DOHH2 (cell line): ENCODE results near the gene MAP4K5.

Experiments used
- EZH2phosphoT487 ChIP-seq: fragments of 200-600 bp; sonication (generic); IDR thresholded peaks from 2 replicates; pipeline ENCODE4 v1.6.1; 2017; ENCODE audit warnings: borderline replicate concordance, mild to moderate bottlenecking, antibody characterized with exemption, low read length, moderate library complexity, mixed read lengths
- TF ChIP-seq, protein P1 (sequence below): fragments of 200-600 bp; sonication (generic); IDR thresholded peaks from one replicate; pipeline ENCODE4 v1.5.1; 2014; ENCODE audit warnings: antibody characterized with exemption, mild to moderate bottlenecking, low read depth, low read length; ENCODE audit not compliant: poor library complexity, severe bottlenecking

DNA sequence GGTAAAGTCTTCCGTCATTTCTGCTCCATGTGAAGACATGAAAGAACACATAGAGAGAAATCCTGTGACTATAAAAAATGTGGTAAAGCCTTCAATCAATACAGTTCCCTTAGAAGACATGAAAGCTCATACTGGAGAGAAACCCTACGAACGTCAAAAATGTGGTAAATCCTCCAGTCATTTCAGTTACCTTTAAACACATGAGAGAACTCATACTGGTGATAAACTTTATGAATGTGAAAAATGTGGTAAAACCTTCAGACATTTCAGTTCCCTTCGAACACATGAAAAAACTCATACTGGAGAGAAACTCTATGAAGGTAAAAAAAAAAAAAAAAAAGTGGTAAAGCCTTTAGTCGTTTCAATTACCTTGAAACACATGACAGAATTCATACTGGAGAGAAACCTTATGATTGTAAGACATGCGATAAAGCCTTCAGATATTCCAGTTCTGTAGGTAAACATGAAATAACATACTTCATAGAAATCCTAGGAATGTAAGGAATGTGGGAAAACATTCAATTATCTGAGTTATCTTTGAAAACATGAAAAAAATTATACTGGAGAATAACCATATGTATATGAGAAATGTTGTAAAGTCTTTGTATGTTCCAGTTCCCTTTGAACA, 60.4 kb downstream of the MAP4K5 start:
- TF ChIP-seq, protein P1, sequence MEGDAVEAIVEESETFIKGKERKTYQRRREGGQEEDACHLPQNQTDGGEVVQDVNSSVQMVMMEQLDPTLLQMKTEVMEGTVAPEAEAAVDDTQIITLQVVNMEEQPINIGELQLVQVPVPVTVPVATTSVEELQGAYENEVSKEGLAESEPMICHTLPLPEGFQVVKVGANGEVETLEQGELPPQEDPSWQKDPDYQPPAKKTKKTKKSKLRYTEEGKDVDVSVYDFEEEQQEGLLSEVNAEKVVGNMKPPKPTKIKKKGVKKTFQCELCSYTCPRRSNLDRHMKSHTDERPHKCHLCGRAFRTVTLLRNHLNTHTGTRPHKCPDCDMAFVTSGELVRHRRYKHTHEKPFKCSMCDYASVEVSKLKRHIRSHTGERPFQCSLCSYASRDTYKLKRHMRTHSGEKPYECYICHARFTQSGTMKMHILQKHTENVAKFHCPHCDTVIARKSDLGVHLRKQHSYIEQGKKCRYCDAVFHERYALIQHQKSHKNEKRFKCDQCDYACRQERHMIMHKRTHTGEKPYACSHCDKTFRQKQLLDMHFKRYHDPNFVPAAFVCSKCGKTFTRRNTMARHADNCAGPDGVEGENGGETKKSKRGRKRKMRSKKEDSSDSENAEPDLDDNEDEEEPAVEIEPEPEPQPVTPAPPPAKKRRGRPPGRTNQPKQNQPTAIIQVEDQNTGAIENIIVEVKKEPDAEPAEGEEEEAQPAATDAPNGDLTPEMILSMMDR: no peak
- TF ChIP-seq EZH2phosphoT487: no peak
